DMS 273 (cell line): ENCODE measurements around the gene GRK4.

ENCODE experiments used
- DNase-seq: peaks from one replicate; lab custom pipeline; 2025; ENCODE audit not compliant: unreplicated experiment; lab: John Stamatoyannopoulos, UW

Gene GRK4

GRCh38 chr4:3067473-3068001 is 104.2 kb downstream of the GRK4 start:
- DNase-seq = peak; percentile 68

GRCh38 chr4:3069661-3070199 is 106.4 kb downstream of the GRK4 start:
- no peak for DNase-seq

DNA sequence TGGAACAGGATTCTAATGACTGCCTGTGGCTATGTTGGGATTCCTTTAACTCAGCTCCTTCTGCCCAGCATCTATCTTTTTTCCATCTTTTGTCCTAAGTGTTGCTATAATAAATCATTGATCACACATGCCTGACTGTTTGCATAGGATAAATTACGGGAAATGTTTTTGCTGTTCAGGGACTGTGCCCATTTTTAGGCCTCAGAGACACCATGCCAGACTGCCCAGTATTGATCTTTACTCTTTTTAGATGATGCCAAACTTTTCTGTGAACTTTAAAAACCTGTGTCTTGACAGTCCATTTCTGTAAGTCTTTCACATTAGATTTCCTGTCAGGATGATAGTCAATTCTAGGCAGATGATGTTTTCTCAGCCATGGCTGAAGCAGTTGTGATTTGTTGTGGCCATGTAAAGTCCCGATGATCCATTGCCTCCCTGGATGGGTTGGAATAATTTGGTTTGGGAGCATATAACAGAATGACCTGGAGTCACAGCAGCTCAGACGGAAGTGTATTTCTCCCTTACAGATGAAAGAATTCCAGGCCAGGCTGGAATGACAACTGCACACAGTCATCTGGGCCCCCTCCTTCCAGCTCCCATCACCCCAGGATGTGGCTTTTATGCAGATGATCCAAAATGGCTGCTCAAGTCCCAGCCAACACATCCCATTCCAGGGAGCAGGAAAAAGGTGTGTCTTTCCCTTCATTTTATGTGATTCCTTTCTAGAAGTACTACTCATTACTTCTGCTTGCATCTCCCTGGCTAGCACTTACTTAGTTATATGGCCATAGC is 107.5 kb downstream of the GRK4 start:
- DNase-seq = no peak

DNA sequence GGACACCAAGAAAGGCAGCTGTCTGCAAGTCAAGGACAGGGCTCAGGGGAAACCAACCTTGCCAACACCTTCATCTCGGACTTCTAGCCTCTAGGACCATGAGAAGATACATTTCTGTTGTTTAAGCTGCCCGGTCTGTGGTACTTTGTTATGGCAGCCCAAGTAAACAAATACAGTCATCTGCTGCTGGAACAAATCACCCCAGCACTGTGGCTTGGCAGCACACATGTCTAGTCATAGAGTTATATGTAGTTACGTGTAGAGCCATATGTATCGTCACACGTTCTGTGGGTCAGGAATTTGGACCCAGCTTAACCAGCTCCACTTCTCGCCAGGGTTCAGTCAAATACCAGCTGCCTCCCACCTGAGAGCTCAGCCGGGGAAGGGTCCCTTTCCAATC is 108.4 kb downstream of the GRK4 start:
- no peak for DNase-seq

- DNase-seq = no peak
These were observed 110.0 kb downstream of the GRK4 start for GRCh38 chr4:3073158-3074077.

DNA sequence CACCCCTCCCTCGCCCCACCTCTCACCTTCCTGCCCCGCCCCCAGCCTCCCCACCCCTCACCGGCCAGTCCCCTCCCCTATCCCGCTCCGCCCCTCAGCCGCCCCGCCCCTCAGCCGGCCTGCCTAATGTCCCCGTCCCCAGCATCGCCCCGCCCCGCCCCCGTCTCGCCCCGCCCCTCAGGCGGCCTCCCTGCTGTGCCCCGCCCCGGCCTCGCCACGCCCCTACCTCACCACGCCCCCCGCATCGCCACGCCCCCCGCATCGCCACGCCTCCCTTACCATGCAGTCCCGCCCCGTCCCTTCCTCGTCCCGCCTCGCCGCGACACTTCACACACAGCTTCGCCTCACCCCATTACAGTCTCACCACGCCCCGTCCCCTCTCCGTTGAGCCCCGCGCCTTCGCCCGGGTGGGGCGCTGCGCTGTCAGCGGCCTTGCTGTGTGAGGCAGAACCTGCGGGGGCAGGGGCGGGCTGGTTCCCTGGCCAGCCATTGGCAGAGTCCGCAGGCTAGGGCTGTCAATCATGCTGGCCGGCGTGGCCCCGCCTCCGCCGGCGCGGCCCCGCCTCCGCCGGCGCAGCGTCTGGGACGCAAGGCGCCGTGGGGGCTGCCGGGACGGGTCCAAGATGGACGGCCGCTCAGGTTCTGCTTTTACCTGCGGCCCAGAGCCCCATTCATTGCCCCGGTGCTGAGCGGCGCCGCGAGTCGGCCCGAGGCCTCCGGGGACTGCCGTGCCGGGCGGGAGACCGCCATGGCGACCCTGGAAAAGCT is 110.9 kb downstream of the GRK4 start, which contains the start of the genes HTT and HTT-AS:
Gene HTT (plus strand): TSS at position 604 of the 768 bp plus-strand sequence. CDS start 145 bp downstream, at position 749.
Gene HTT-AS (minus strand): TSS at position 461 of the 768 bp plus-strand sequence.
- peak; percentile 94 for DNase-seq

DNA sequence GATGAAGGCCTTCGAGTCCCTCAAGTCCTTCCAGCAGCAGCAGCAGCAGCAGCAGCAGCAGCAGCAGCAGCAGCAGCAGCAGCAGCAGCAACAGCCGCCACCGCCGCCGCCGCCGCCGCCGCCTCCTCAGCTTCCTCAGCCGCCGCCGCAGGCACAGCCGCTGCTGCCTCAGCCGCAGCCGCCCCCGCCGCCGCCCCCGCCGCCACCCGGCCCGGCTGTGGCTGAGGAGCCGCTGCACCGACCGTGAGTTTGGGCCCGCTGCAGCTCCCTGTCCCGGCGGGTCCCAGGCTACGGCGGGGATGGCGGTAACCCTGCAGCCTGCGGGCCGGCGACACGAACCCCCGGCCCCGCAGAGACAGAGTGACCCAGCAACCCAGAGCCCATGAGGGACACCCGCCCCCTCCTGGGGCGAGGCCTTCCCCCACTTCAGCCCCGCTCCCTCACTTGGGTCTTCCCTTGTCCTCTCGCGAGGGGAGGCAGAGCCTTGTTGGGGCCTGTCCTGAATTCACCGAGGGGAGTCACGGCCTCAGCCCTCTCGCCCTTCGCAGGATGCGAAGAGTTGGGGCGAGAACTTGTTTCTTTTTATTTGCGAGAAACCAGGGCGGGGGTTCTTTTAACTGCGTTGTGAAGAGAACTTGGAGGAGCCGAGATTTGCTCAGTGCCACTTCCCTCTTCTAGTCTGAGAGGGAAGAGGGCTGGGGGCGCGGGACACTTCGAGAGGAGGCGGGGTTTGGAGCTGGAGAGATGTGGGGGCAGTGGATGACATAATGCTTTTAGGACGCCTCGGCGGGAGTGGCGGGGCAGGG is 111.7 kb downstream of the GRK4 start:
- DNase-seq = peak; percentile 83

DNA sequence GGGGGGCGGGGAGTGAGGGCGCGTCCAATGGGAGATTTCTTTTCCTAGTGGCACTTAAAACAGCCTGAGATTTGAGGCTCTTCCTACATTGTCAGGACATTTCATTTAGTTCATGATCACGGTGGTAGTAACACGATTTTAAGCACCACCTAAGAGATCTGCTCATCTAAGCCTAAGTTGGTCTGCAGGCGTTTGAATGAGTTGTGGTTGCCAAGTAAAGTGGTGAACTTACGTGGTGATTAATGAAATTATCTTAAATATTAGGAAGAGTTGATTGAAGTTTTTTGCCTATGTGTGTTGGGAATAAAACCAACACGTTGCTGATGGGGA is 112.2 kb downstream of the GRK4 start:
- DNase-seq = no peak

DNA sequence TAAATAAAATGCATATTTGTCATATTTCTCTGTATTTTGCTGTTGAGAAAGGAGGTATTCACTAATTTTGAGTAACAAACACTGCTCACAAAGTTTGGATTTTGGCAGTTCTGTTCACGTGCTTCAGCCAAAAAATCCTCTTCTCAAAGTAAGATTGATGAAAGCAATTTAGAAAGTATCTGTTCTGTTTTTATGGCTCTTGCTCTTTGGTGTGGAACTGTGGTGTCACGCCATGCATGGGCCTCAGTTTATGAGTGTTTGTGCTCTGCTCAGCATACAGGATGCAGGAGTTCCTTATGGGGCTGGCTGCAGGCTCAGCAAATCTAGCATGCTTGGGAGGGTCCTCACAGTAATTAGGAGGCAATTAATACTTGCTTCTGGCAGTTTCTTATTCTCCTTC is 114.4 kb downstream of the GRK4 start:
- DNase-seq = no peak

DNA sequence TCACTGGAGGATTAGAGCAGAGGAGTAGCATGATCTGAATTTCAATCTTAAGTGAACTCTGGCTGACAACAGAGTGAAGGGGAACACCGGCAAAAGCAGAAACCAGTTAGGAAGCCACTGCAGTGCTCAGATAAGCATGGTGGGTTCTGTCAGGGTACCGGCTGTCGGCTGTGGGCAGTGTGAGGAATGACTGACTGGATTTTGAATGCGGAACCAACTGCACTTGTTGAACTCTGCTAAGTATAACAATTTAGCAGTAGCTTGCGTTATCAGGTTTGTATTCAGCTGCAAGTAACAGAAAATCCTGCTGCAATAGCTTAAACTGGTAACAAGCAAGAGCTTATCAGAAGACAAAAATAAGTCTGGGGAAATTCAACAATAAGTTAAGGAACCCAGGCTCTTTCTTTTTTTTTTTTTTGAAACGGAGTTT is 116.3 kb downstream of the GRK4 start:
- DNase-seq = no peak

- DNase-seq = no peak
These were observed 119.6 kb downstream of the GRK4 start for GRCh38 chr4:3082925-3083515.

GRCh38 chr4:3083732-3084131 is 120.4 kb downstream of the GRK4 start:
- no peak for DNase-seq

GRCh38 chr4:3085948-3086670 is 122.7 kb downstream of the GRK4 start:
- no peak for DNase-seq

GRCh38 chr4:3087115-3087797 is 123.9 kb downstream of the GRK4 start:
- DNase-seq = no peak
